OCI-LY7 (cell line): Measurements from ENCODE around the gene ARHGAP33. TPM values are rescaled to one million over a fixed set of nuclear protein-coding genes. Genes with fewer than 3 reads are reported as not detected.

Experiments used
- BruUV-seq: library from RNA; stranded (reverse); fragments of 400-500 nt; replicated peaks from 2 replicates; lab custom pipeline; 2021; lab: Mats Ljungman, UMichigan
- CTCF ChIA-PET: fragments of 300-600 bp; sonication (Branson Sonifier 250); formaldehyde crosslinking; loops from one replicate; lab custom pipeline; 2022; ENCODE audit warnings: antibody characterized with exemption; ENCODE audit not compliant: unreplicated experiment; lab: Charles Lee
- POLR2A ChIA-PET: fragments of 300-600 bp; sonication (Branson Sonifier 250); formaldehyde crosslinking; loops from one replicate; lab custom pipeline; 2022; ENCODE audit warnings: antibody characterized with exemption; lab: Charles Lee
- DNase-seq: peaks from one replicate; pipeline ENCODE4 v3.0.0-alpha.2; 2015; ENCODE audit warnings: low spot score
- H2AFZ ChIP-seq: fragments of 200-600 bp; sonication (generic), shearing (Covaris generic); 2 replicates; pipeline ENCODE4 v1.6.1; 2014; ENCODE audit warnings: mild to moderate bottlenecking, antibody characterized with exemption, low read length, moderate library complexity
- H3K27ac ChIP-seq: fragments of 200-600 bp; sonication (generic); 2 replicates; pipeline ENCODE4 v1.5.1; 2014; ENCODE audit warnings: mixed run types, low read depth, mild to moderate bottlenecking, moderate library complexity, low read length, inconsistent platforms; ENCODE audit not compliant: poor library complexity, severe bottlenecking
- H3K36me3 ChIP-seq: fragments of 200-600 bp; sonication (generic); 2 replicates; pipeline ENCODE4 v1.6.1; 2014; ENCODE audit warnings: mild to moderate bottlenecking, antibody characterized with exemption, low read length, moderate library complexity, mixed read lengths; ENCODE audit not compliant: insufficient read depth
- H3K4me1 ChIP-seq: fragments of 200-600 bp; sonication (generic); 2 replicates; pipeline ENCODE4 v1.5.1; 2014; ENCODE audit warnings: mild to moderate bottlenecking, low read length; ENCODE audit not compliant: insufficient read depth, poor library complexity, severe bottlenecking
- H3K4me2 ChIP-seq: fragments of 200-600 bp; sonication (generic); 2 replicates; pipeline ENCODE4 v1.6.1; 2014; ENCODE audit warnings: mild to moderate bottlenecking, low read length
- H3K4me3 ChIP-seq: fragments of 200-600 bp; sonication (generic); 2 replicates; pipeline ENCODE4 v1.5.1; 2014; ENCODE audit warnings: mild to moderate bottlenecking, low read depth, low read length; ENCODE audit not compliant: poor library complexity, severe bottlenecking
- H3K79me2 ChIP-seq: fragments of 200-600 bp; sonication (generic); 2 replicates; pipeline ENCODE4 v1.6.1; 2016; ENCODE audit warnings: low read depth, mild to moderate bottlenecking, low read length, moderate library complexity, mixed read lengths; ENCODE audit not compliant: insufficient read depth
- H3K9me2 ChIP-seq: fragments of 200-600 bp; sonication (generic); 2 replicates; pipeline ENCODE4 v1.6.1; 2016; ENCODE audit warnings: mild to moderate bottlenecking, low read length, mixed read lengths; ENCODE audit not compliant: insufficient read depth
- H3K9me3 ChIP-seq: fragments of 200-600 bp; sonication (generic); 2 replicates; pipeline ENCODE4 v1.6.1; 2014; ENCODE audit warnings: mild to moderate bottlenecking, mixed run types, low read length, mixed read lengths
- H4K20me1 ChIP-seq: fragments of 200-600 bp; sonication (generic); 2 replicates; pipeline ENCODE4 v1.6.1; 2014; ENCODE audit warnings: mild to moderate bottlenecking, antibody characterized with exemption, low read length, moderate library complexity, mixed read lengths; ENCODE audit not compliant: insufficient read depth
- CTCF ChIP-seq: fragments of 200-600 bp; sonication (generic); conservative IDR thresholded peaks from 2 replicates; pipeline ENCODE4 v1.5.1; 2014; ENCODE audit warnings: mild to moderate bottlenecking, antibody characterized with exemption, low read length, moderate library complexity, mixed read lengths
- EZH2phosphoT487 ChIP-seq: fragments of 200-600 bp; sonication (generic); IDR thresholded peaks from 2 replicates; pipeline ENCODE4 v1.6.1; 2018; ENCODE audit warnings: low read depth, borderline replicate concordance, mild to moderate bottlenecking, mixed run types, antibody characterized with exemption, low read length, moderate library complexity, mixed read lengths
- intact Hi-C: fragments of 100-400 bp; cut with micrococcal nuclease; formaldehyde crosslinking; loops from one replicate; pipeline ENCODE4 v1.10.0; 2022; ENCODE audit not compliant: unreplicated experiment
- total RNA-seq, 2 experiments: library from RNA; depleted of rRNA in 1 of 2; stranded (reverse); fragments of >200 nt in 1 of 2; shearing (Covaris generic) in 1 of 2; gene quantifications; 2 replicates each; pipeline ENCODE4 v1.2.3, GENCODE V29; 2014 to 2022

Gene ARHGAP33
- total RNA-seq, 2 experiments from 2014 or later: 15.1 to 94.6 TPM

GRCh38 chr19:35782589-35782988, 7.2 kb downstream of the ARHGAP33 start:
- TF ChIP-seq CTCF: no peak
- TF ChIP-seq EZH2phosphoT487: no peak
- Histone ChIP-seq H4K20me1 (no peaks in the 10 kb centered on the region), H3K4me3 (no peak overlapping the region), H3K4me1 (no peaks in the 10 kb centered on the region), H3K27ac (no peak overlapping the region), H3K79me2 (no peaks in the 10 kb centered on the region), H2AFZ (no peak overlapping the region), H3K36me3 (peaks cover 5% of the 10 kb centered on the region; the same call in 1 of the 2 replicates), H3K9me3 (no peaks in the 10 kb centered on the region), H3K9me2 (no peaks in the 10 kb centered on the region), H3K4me2 (no peak overlapping the region)
- no TSS peak for BruUV-seq
- intact Hi-C loops: no loop called here
- ChIA-PET POLR2A (no interaction called here), CTCF (interaction anchor here (0.6 kb wide), 1 partner anchor 288 kb away, joined by 3 read pairs; no protein-coding TSS in a partner anchor)
- DNase-seq: no peak

GRCh38 chr19:35783469-35784434, 8.4 kb downstream of the ARHGAP33 start:
- no peaks in the 10 kb centered on the region for H3K4me1 ChIP-seq
- TF ChIP-seq CTCF (no peak), EZH2phosphoT487 (no peak)
- no peaks in the 10 kb centered on the region for H3K9me3 ChIP-seq
- no peaks in the 10 kb centered on the region for H3K79me2 ChIP-seq
- POLR2A ChIA-PET: no interaction called here
- CTCF ChIA-PET: no interaction called here
- no peak overlapping the region for H3K4me2 ChIP-seq
- no peak overlapping the region for H2AFZ ChIP-seq
- no peaks in the 10 kb centered on the region for H4K20me1 ChIP-seq
- DNase-seq: no peak
- H3K9me2 ChIP-seq: no peaks in the 10 kb centered on the region
- BruUV-seq: no TSS peak
- H3K4me3 ChIP-seq: no peak overlapping the region
- intact Hi-C loops: no loop called here
- H3K36me3 ChIP-seq: peaks cover 5% of the 10 kb centered on the region; the same call in 1 of the 2 replicates
- H3K27ac ChIP-seq: no peak overlapping the region
